Endothelial cell of umbilical vein (primary cell): ENCODE data around the gene FAM53B. TPM values are rescaled to one million over a fixed set of nuclear protein-coding genes. Genes with fewer than 3 reads are reported as not detected.

Source experiments
- BruUV-seq: library from RNA; stranded (reverse); fragments of 400-500 nt; replicated peaks from 2 replicates; lab custom pipeline; 2021; lab: Mats Ljungman, UMichigan
- CTCF ChIA-PET: fragments of 300-600, 350-600 bp; sonication (Branson Sonifier 250); formaldehyde crosslinking; loops from one replicate; lab custom pipeline; 2021; ENCODE audit warnings: antibody characterized with exemption, inconsistent platforms; lab: Charles Lee
- POLR2A ChIA-PET: fragments of 300-600, 350-600 bp; sonication (Branson Sonifier 250); formaldehyde crosslinking; loops from one replicate; lab custom pipeline; 2021; ENCODE audit warnings: antibody characterized with exemption, inconsistent platforms; lab: Charles Lee
- DNase-seq: peaks from one replicate; pipeline ENCODE4 v3.0.0-alpha.2; 2011; ENCODE audit warnings: low read depth, low spot score
- FAIRE-seq: peaks from 2 replicates; lab custom pipeline; 2011; peaks lifted over from hg19 to GRCh38; lab: Jason Lieb, UNC
- H2AFZ ChIP-seq: 2 replicates; pipeline ENCODE4 v1.6.0; 2012; ENCODE audit warnings: low read depth, low read length, control low read depth, inconsistent platforms
- H3K27ac ChIP-seq: 2 replicates; pipeline ENCODE4 v1.5.1; 2011; ENCODE audit warnings: low read depth, mild to moderate bottlenecking, control low read depth, low read length, moderate library complexity; ENCODE audit not compliant: insufficient read depth
- H3K27me3 ChIP-seq, 2 experiments: 2 replicates each; pipeline versions ENCODE4 v1.6.0 to v1.6.1; 2011; ENCODE audit warnings: low read length in 2 of 2, mixed read lengths in 1 of 2; ENCODE audit not compliant: control insufficient read depth in 2 of 2, insufficient read depth in 2 of 2
- H3K36me3 ChIP-seq, 2 experiments: 2 replicates in 1 of 2; 3 replicates in 1 of 2; pipeline ENCODE4 v1.5.1; 2011; ENCODE audit warnings: low read length in 2 of 2, mild to moderate bottlenecking in 1 of 2, moderate library complexity in 1 of 2; ENCODE audit not compliant: control insufficient read depth in 2 of 2, insufficient read depth in 2 of 2; ENCODE audit errors: extremely low read depth in 1 of 2
- H3K4me1 ChIP-seq: 3 replicates; pipeline ENCODE4 v1.5.1; 2011; ENCODE audit warnings: mild to moderate bottlenecking, low read length; ENCODE audit not compliant: control insufficient read depth, insufficient read depth; ENCODE audit errors: extremely low read depth
- H3K4me2 ChIP-seq: 2 replicates; pipeline ENCODE4 v1.6.1; 2011; ENCODE audit warnings: low read length, control low read depth, mixed read lengths; ENCODE audit not compliant: insufficient read depth
- H3K4me3 ChIP-seq, 3 experiments: fragments of 200-600 bp in 1 of 3; sonication (generic), shearing (Covaris generic) in 1 of 3; replicated peaks in 1 of 3; 2 replicates each; pipeline ENCODE4 v1.5.1; 2011 to 2016; ENCODE audit warnings: control low read depth in 3 of 3, low read length in 3 of 3, mild to moderate bottlenecking in 2 of 3, inconsistent platforms in 1 of 3, low read depth in 1 of 3, moderate library complexity in 1 of 3; ENCODE audit not compliant: insufficient read depth in 1 of 3
- H3K79me2 ChIP-seq: 2 replicates; pipeline ENCODE4 v1.6.0; 2012; ENCODE audit warnings: low read length, inconsistent platforms; ENCODE audit not compliant: control insufficient read depth, insufficient read depth
- H3K9ac ChIP-seq: replicated peaks from 2 replicates; pipeline ENCODE3; 2011; ENCODE audit warnings: low read length, control low read depth; ENCODE audit not compliant: insufficient read depth; ENCODE audit errors: extremely low read depth
- H3K9me1 ChIP-seq: replicated peaks from 3 replicates; pipeline ENCODE4 v1.6.0; 2011; ENCODE audit warnings: mild to moderate bottlenecking, low read length; ENCODE audit not compliant: control insufficient read depth, insufficient read depth; ENCODE audit errors: extremely low read depth
- H3K9me3 ChIP-seq: replicated peaks from 2 replicates; pipeline ENCODE4 v1.5.1; 2012; ENCODE audit warnings: low read length, inconsistent platforms; ENCODE audit not compliant: control insufficient read depth, insufficient read depth
- H4K20me1 ChIP-seq: replicated peaks from 2 replicates; pipeline ENCODE3; 2011; ENCODE audit warnings: mild to moderate bottlenecking, low read length; ENCODE audit not compliant: control insufficient read depth, insufficient read depth; ENCODE audit errors: extremely low read depth
- CTCF ChIP-seq, 2 donors: IDR thresholded peaks; 1 replicate in 1 of 2; 2 replicates in 1 of 2; pipeline ENCODE4 v1.5.1; 2011; ENCODE audit warnings: low read length in 2 of 2, mild to moderate bottlenecking in 2 of 2, moderate library complexity in 2 of 2, control low read depth in 1 of 2, inconsistent platforms in 1 of 2, low read depth in 1 of 2; ENCODE audit not compliant: insufficient read depth in 1 of 2; ENCODE audit errors: extremely low read depth in 1 of 2
- GATA2 ChIP-seq: IDR thresholded peaks from 2 replicates; pipeline ENCODE4 v1.7.0; 2011; ENCODE audit warnings: low read depth, mild to moderate bottlenecking, moderate library complexity, mixed read lengths, low read length; ENCODE audit not compliant: insufficient read length, insufficient read depth
- JUN ChIP-seq: IDR thresholded peaks from 2 replicates; pipeline ENCODE4 v1.6.1; 2011; ENCODE audit warnings: borderline replicate concordance, low read depth; ENCODE audit not compliant: insufficient read length, insufficient read depth
- MAX ChIP-seq: IDR thresholded peaks from 2 replicates; pipeline ENCODE4 v1.6.1; 2011; ENCODE audit not compliant: insufficient read depth, insufficient read length
- MYC ChIP-seq: IDR thresholded peaks from one replicate; pipeline ENCODE4 v1.6.1; 2011; ENCODE audit warnings: mild to moderate bottlenecking, low read depth, low read length
- POLR2A ChIP-seq: IDR thresholded peaks from 2 replicates; pipeline ENCODE4 v1.6.1; 2012; ENCODE audit warnings: low read depth, mild to moderate bottlenecking, control low read depth, low read length
- POLR2AphosphoS5 ChIP-seq: IDR thresholded peaks from 2 replicates; pipeline ENCODE4 v1.6.1; 2012; ENCODE audit warnings: low read depth, mild to moderate bottlenecking, control low read depth, low read length, moderate library complexity; ENCODE audit not compliant: insufficient read depth
- dilution Hi-C: fragments of 300-500 bp; cut with MboI; formaldehyde crosslinking; loops from one replicate; pipeline ENCODE4 v1.15.0; 2019; ENCODE audit warnings: low sequenced_read_pairs; ENCODE audit not compliant: extremely low pct_ligation_motif_present
- intact Hi-C: fragments of 100-400 bp; cut with micrococcal nuclease; formaldehyde crosslinking; loops from one replicate; pipeline ENCODE4 v1.10.0; 2022
- polyA plus RNA-seq, 4 experiments: library from polyadenylated mRNA; depleted of rRNA in 3 of 4; stranded (reverse) in 3 of 4; unstranded in 1 of 4; fragments of >200 nt; gene quantifications; 2 replicates each; pipeline versions ENCODE4 v1.2.1 to v1.2.3, GENCODE V29; 2011 to 2012; ENCODE audit warnings: missing spikeins in 1 of 4
- total RNA-seq: library from RNA; stranded (reverse); gene quantifications from 2 replicates; pipeline ENCODE4 v1.2.3, GENCODE V29; 2021

The FAM53B gene
- total and polyA plus RNA-seq, 2 donors (not counting 3 experiments of a cell fraction or from before 2014, with no cell fraction given): 8.5 to 21.1 TPM

- H3K4me3 ChIP-seq: no peak overlapping the region
- H3K9me3 ChIP-seq: no peaks in the 10 kb centered on the region
- H2AFZ ChIP-seq: no peak overlapping the region
- no peak overlapping the region for H3K9ac ChIP-seq
- no peaks in the 10 kb centered on the region for H3K9me1 ChIP-seq
- H3K79me2 ChIP-seq: no peaks in the 10 kb centered on the region
- no peak overlapping the region for H3K27ac ChIP-seq
- no peaks in the 10 kb centered on the region for H3K27me3 ChIP-seq
- H3K4me2 ChIP-seq: no peak overlapping the region
- no peaks in the 10 kb centered on the region for H3K4me1 ChIP-seq
- dilution Hi-C loops: no loop called here
- no peaks in the 10 kb centered on the region for H3K36me3 ChIP-seq
- no peak for FAIRE-seq
- POLR2A ChIA-PET: no interaction called here
- TF ChIP-seq GATA2: no peak
- no peak for TF ChIP-seq MAX
- no peak for TF ChIP-seq MYC
- no peak for TF ChIP-seq POLR2A
- TF ChIP-seq JUN: no peak
- TF ChIP-seq POLR2AphosphoS5: no peak
- no peak for TF ChIP-seq CTCF (IDR thresholded peaks at IDR 0.05; ENCODE audit: extremely low read depth in 1 of 2, insufficient read depth in 1 of 2, low read depth in 1 of 2, low read length in 2 of 2)
- intact Hi-C loops: no loop called here
- H4K20me1 ChIP-seq: no peaks in the 10 kb centered on the region
- DNase-seq: no peak
- CTCF ChIA-PET: interaction anchor here (1.2 kb wide), 1 partner anchor 116 kb away, joined by 5 read pairs; no protein-coding TSS in a partner anchor
- no TSS peak for BruUV-seq
These were observed 119.3 kb downstream of the FAM53B start for GRCh38 chr10:124624895-124625294.
